Ovary (tissue), 3 donors: ENCODE results near the gene ERMAP.

Experiments
- POLR2A ChIP-seq: fragments of 450-650 bp; IDR thresholded peaks from one replicate; pipeline ENCODE4 v1.6.1; 2017; ENCODE audit warnings: antibody characterized with exemption, mild to moderate bottlenecking, moderate library complexity
- TF ChIP-seq, protein P1 (sequence below), 3 donors: fragments of 450-650 bp in 2 of 3; fragments of 200-600 bp in 1 of 3; IDR thresholded peaks; one replicate each; pipeline versions ENCODE4 v1.5.1 to v1.8.0; 2016 to 2022; ENCODE audit warnings: antibody characterized with exemption in 3 of 3, mild to moderate bottlenecking in 1 of 3
- donor health status: DM: no; HTN: no; CAD: no.

DNA sequence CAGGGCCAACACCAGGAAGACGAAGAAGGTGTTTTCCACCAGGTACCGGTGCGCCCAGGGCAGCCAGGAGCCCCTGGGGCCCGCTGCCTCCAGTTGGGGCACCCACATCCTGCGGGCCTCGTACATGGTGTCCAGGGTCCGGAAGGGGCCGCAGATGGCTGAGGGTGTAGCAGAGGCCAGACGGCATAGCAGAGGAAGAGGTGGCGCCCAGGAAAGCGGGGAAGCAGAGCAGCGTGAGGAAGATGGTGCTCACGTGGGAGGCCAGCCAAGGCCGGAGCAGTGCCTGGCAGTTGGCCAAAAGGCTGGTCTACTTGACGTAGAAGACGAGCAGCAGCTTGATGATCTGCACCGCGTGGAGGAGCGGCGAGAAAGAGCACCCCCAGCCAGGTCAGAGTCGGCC lies 69.9 kb downstream of the ERMAP start:
- TF ChIP-seq, protein P1, sequence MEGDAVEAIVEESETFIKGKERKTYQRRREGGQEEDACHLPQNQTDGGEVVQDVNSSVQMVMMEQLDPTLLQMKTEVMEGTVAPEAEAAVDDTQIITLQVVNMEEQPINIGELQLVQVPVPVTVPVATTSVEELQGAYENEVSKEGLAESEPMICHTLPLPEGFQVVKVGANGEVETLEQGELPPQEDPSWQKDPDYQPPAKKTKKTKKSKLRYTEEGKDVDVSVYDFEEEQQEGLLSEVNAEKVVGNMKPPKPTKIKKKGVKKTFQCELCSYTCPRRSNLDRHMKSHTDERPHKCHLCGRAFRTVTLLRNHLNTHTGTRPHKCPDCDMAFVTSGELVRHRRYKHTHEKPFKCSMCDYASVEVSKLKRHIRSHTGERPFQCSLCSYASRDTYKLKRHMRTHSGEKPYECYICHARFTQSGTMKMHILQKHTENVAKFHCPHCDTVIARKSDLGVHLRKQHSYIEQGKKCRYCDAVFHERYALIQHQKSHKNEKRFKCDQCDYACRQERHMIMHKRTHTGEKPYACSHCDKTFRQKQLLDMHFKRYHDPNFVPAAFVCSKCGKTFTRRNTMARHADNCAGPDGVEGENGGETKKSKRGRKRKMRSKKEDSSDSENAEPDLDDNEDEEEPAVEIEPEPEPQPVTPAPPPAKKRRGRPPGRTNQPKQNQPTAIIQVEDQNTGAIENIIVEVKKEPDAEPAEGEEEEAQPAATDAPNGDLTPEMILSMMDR (IDR thresholded peaks at IDR 0.05) = no peak
- TF ChIP-seq POLR2A = no peak
